Muscle layer of duodenum (tissue), 2 donors: ENCODE results near the gene STK40.

Source experiments
- H3K27ac ChIP-seq: one replicate; pipeline ENCODE4 v1.7.0; 2013; ENCODE audit warnings: mild to moderate bottlenecking, low read length
- H3K27me3 ChIP-seq: one replicate; pipeline ENCODE4 v1.7.0; 2013; ENCODE audit warnings: low read depth, mild to moderate bottlenecking, control low read depth, low read length
- H3K36me3 ChIP-seq, 2 donors: one replicate each; pipeline ENCODE4 v1.7.0; 2013; ENCODE audit warnings: low read length in 2 of 2, control low read depth in 1 of 2, mild to moderate bottlenecking in 1 of 2; ENCODE audit not compliant: insufficient read depth in 2 of 2, control insufficient read depth in 1 of 2
- H3K4me1 ChIP-seq, 2 donors: one replicate each; pipeline ENCODE4 v1.7.0; 2013; ENCODE audit warnings: low read length in 2 of 2, mild to moderate bottlenecking in 2 of 2, control low read depth in 1 of 2, moderate library complexity in 1 of 2; ENCODE audit not compliant: insufficient read depth in 2 of 2, control insufficient read depth in 1 of 2
- H3K4me3 ChIP-seq, 2 donors: one replicate each; pipeline ENCODE4 v1.7.0; 2013; ENCODE audit warnings: low read length in 2 of 2, low read depth in 1 of 2, mild to moderate bottlenecking in 1 of 2
- H3K9me3 ChIP-seq, 2 donors: one replicate each; pipeline ENCODE4 v1.7.0; 2013; ENCODE audit warnings: low read length in 2 of 2, control low read depth in 1 of 2, mild to moderate bottlenecking in 1 of 2; ENCODE audit not compliant: control insufficient read depth in 1 of 2
- donor health status: healthy.

The STK40 gene

GRCh38 chr1:36385410-36386264, at the start of gene STK40:
Gene STK40, minus strand, starts transcription at chr1:36385924. Its CDS starts 24,592 bp downstream, at chr1:36361332.
- Histone ChIP-seq H3K4me1 (peaks cover 25 to 58% of the 10 kb centered on the region in 2 donors), H3K36me3 (peaks cover 0 to 22% of the 10 kb centered on the region in 2 donors), H3K27ac (peak within 1 kb of the TSS; percentile 96), H3K4me3 (peak within 1 kb of the TSS; percentile 86 to 92), H3K9me3 (no peaks in the 10 kb centered on the region), H3K27me3 (no peaks in the 10 kb centered on the region)

GRCh38 chr1:36433102-36433501, 47.4 kb upstream of the STK40 start:
- H3K9me3 ChIP-seq = no peaks in the 10 kb centered on the region
- peaks cover 4 to 26% of the 10 kb centered on the region in 2 donors for H3K36me3 ChIP-seq
- H3K4me3 ChIP-seq = no peak overlapping the region
- no peaks in the 10 kb centered on the region for H3K27me3 ChIP-seq
- H3K4me1 ChIP-seq = no peaks in the 10 kb centered on the region
- no peak overlapping the region for H3K27ac ChIP-seq

GRCh38 chr1:36432616-36433015, 46.9 kb upstream of the STK40 start:
- peaks cover 4 to 23% of the 10 kb centered on the region in 2 donors for H3K36me3 ChIP-seq
- H3K27ac ChIP-seq = no peak overlapping the region
- H3K27me3 ChIP-seq = no peaks in the 10 kb centered on the region
- no peaks in the 10 kb centered on the region for H3K4me1 ChIP-seq
- no peaks in the 10 kb centered on the region for H3K9me3 ChIP-seq
- H3K4me3 ChIP-seq = no peak overlapping the region

- Histone ChIP-seq H3K36me3 (peaks cover 8 to 25% of the 10 kb centered on the region in 2 donors), H3K4me1 (no peaks in the 10 kb centered on the region), H3K4me3 (no peak overlapping the region), H3K27ac (no peak overlapping the region), H3K27me3 (no peaks in the 10 kb centered on the region), H3K9me3 (no peaks in the 10 kb centered on the region)
These were observed 40.1 kb upstream of the STK40 start for GRCh38 chr1:36425791-36426190.

- peaks cover 0 to 5% of the 10 kb centered on the region in 2 donors for H3K4me1 ChIP-seq
- H3K9me3 ChIP-seq = no peaks in the 10 kb centered on the region
- no peaks in the 10 kb centered on the region for H3K27me3 ChIP-seq
- peaks cover 8 to 32% of the 10 kb centered on the region in 2 donors for H3K36me3 ChIP-seq
- H3K27ac ChIP-seq = no peak overlapping the region
- H3K4me3 ChIP-seq = no peak overlapping the region
These were observed 35.9 kb upstream of the STK40 start for GRCh38 chr1:36421649-36422048.

- Histone ChIP-seq H3K4me1 (peaks cover 0 to 5% of the 10 kb centered on the region in 2 donors), H3K9me3 (no peaks in the 10 kb centered on the region), H3K36me3 (peaks cover 8 to 31% of the 10 kb centered on the region in 2 donors), H3K27ac (no peak overlapping the region), H3K27me3 (no peaks in the 10 kb centered on the region), H3K4me3 (no peak overlapping the region)
These were observed 35.2 kb upstream of the STK40 start for GRCh38 chr1:36420836-36421317.

GRCh38 chr1:36420409-36420808, 34.7 kb upstream of the STK40 start:
- no peaks in the 10 kb centered on the region for H3K27me3 ChIP-seq
- no peaks in the 10 kb centered on the region for H3K9me3 ChIP-seq
- peaks cover 0 to 5% of the 10 kb centered on the region in 2 donors for H3K4me1 ChIP-seq
- no peak overlapping the region for H3K27ac ChIP-seq
- H3K36me3 ChIP-seq = peaks cover 8 to 27% of the 10 kb centered on the region in 2 donors
- H3K4me3 ChIP-seq = no peak overlapping the region

GRCh38 chr1:36419569-36419968, 33.8 kb upstream of the STK40 start:
- Histone ChIP-seq H3K36me3 (peaks cover 8 to 27% of the 10 kb centered on the region in 2 donors), H3K4me1 (peaks cover 0 to 5% of the 10 kb centered on the region in 2 donors), H3K27me3 (no peaks in the 10 kb centered on the region), H3K9me3 (no peaks in the 10 kb centered on the region), H3K27ac (no peak overlapping the region), H3K4me3 (no peak overlapping the region)

- Histone ChIP-seq H3K27me3 (no peaks in the 10 kb centered on the region), H3K4me1 (peaks cover 0 to 5% of the 10 kb centered on the region in 2 donors), H3K36me3 (peaks cover 8 to 27% of the 10 kb centered on the region in 2 donors), H3K4me3 (no peak overlapping the region), H3K27ac (no peak overlapping the region), H3K9me3 (no peaks in the 10 kb centered on the region)
These were observed 33.4 kb upstream of the STK40 start for GRCh38 chr1:36419140-36419539.

- no peaks in the 10 kb centered on the region for H3K9me3 ChIP-seq
- no peaks in the 10 kb centered on the region for H3K27me3 ChIP-seq
- H3K4me3 ChIP-seq = no peak overlapping the region
- H3K27ac ChIP-seq = no peak overlapping the region
- peaks cover 0 to 5% of the 10 kb centered on the region in 2 donors for H3K4me1 ChIP-seq
- H3K36me3 ChIP-seq = peaks cover 5 to 24% of the 10 kb centered on the region in 2 donors
These were observed 32.2 kb upstream of the STK40 start for GRCh38 chr1:36417931-36418330.

GRCh38 chr1:36415661-36416326, 30.1 kb upstream of the STK40 start:
- Histone ChIP-seq H3K9me3 (no peaks in the 10 kb centered on the region), H3K4me3 (no peak overlapping the region), H3K4me1 (peaks cover 0 to 5% of the 10 kb centered on the region in 2 donors), H3K27me3 (no peaks in the 10 kb centered on the region), H3K27ac (no peak overlapping the region), H3K36me3 (peaks cover 0 to 8% of the 10 kb centered on the region in 2 donors)
